ENCODE measurements around the gene PRR5. TPM values are rescaled to one million over a fixed set of nuclear protein-coding genes. Genes with fewer than 3 reads are reported as not detected.

Gene PRR5
- total and polyA plus RNA-seq, 2 of the 13 experiments (the other 11 are each of a cell fraction or from before 2014, with no cell fraction given), result 11.6 to 27.5 TPM

GRCh38 chr22:44707178-44707577 is 5.2 kb downstream of the PRR5 start:
- H3K4me1 ChIP-seq (ENCODE audit: insufficient read depth, low read length), result peaks cover 42% of the 10 kb centered on the region
- BruUV-seq (replicated peaks), result no TSS peak
- ChIA-PET CTCF (ENCODE audit: low intra/inter-chr PET ratio, low total read pairs) (no interaction called here), POLR2A (no interaction called here)
- H3K9me3 ChIP-seq (ENCODE audit: low read length), result no peaks in the 10 kb centered on the region
- ATAC-seq (no peak), DNase-seq (ENCODE audit: low spot score) (no peak), FAIRE-seq (no peak)
- H3K4me2 ChIP-seq (ENCODE audit: low read depth, low read length), result no peak overlapping the region
- H3K27ac ChIP-seq (ENCODE audit: extremely low read length, insufficient read depth, low read length), result no peak overlapping the region
- intact Hi-C loops (cut with micrococcal nuclease; ENCODE audit: unreplicated experiment) (no loop called here), in situ Hi-C loops (cut with HindIII; ENCODE audit: extremely low pct_ligation_motif_present, low pct_unique_long_range_greater_than_20kb) (no loop called here)
- no peaks in the 10 kb centered on the region for H3K27me3 ChIP-seq (ENCODE audit: control insufficient read depth in 1 of 2, insufficient read depth in 2 of 2, low read length in 2 of 2)
- TF ChIP-seq ZNF839 (CRISPR knock-in tag; IDR thresholded peaks at IDR 0.05; ENCODE audit: borderline replicate concordance), result no peak
- TF ChIP-seq CBX2 (IDR thresholded peaks at IDR 0.05; ENCODE audit: low read depth, low read length), result no peak
- no peak for TF ChIP-seq CBX2 (CRISPR knock-in tag; IDR thresholded peaks at IDR 0.05; ENCODE audit: low read depth)
- no peak for TF ChIP-seq DR1 (CRISPR knock-in tag; IDR thresholded peaks at IDR 0.05)
- TF ChIP-seq AGO2 (optimal IDR thresholded peaks at IDR 0.05; ENCODE audit: low read depth, low read length), result peak; percentile 36
- TF ChIP-seq THAP9 (CRISPR knock-in tag; IDR thresholded peaks at IDR 0.05; ENCODE audit: borderline replicate concordance), result no peak
- no peak for TF ChIP-seq GPN1 (CRISPR knock-in tag; IDR thresholded peaks at IDR 0.05; ENCODE audit: borderline replicate concordance)
- no peak overlapping the region for H2AFZ ChIP-seq (ENCODE audit: low read length)
- peaks cover 26% of the 10 kb centered on the region for H3K79me2 ChIP-seq (ENCODE audit: insufficient read depth, low read length)
- peaks cover 10% of the 10 kb centered on the region; the same call in 1 of the 2 replicates for H4K20me1 ChIP-seq (ENCODE audit: insufficient read depth, low read length)
- H3K4me3 ChIP-seq (replicated peaks in 1 of 3; ENCODE audit: insufficient read depth in 1 of 3, low read depth in 2 of 3, low read length in 3 of 3), result no peak overlapping the region
- peaks cover 1 to 11% of the 10 kb centered on the region in 2 experiments; a peak in 2 of 5 replicates for H3K36me3 ChIP-seq (replicated peaks in 1 of 2; ENCODE audit: control insufficient read depth in 1 of 2, insufficient read depth in 2 of 2, low read length in 2 of 2)
- no peak overlapping the region for H3K9ac ChIP-seq (ENCODE audit: insufficient read depth, low read depth, low read length)
- 93% methylated on average over 3 of the region's 10 CpGs for WGBS (ENCODE audit: low lambda C conversion rate)
